Measurements from ENCODE around the gene FYN.

DNA sequence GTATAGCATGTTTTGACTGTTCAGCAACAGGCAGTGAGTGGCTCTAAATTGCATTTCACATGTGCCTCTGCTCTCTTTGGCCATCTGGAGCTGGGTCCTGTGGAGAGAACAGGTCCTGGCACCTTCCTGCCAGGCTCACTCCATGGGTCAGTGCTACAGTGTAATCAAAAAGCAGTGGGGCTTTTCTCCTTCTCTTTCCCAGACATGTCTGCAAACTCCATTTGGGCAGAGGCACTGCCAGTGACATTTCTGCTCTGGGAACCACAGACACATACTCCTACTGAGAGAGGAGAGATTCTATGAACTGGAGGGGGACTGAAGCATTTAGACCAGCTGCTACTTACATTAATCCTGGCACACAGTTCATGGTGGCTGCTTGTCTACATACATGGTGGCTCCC lies 199.3 kb downstream of the FYN start:
- TF ChIP-seq, protein P1, sequence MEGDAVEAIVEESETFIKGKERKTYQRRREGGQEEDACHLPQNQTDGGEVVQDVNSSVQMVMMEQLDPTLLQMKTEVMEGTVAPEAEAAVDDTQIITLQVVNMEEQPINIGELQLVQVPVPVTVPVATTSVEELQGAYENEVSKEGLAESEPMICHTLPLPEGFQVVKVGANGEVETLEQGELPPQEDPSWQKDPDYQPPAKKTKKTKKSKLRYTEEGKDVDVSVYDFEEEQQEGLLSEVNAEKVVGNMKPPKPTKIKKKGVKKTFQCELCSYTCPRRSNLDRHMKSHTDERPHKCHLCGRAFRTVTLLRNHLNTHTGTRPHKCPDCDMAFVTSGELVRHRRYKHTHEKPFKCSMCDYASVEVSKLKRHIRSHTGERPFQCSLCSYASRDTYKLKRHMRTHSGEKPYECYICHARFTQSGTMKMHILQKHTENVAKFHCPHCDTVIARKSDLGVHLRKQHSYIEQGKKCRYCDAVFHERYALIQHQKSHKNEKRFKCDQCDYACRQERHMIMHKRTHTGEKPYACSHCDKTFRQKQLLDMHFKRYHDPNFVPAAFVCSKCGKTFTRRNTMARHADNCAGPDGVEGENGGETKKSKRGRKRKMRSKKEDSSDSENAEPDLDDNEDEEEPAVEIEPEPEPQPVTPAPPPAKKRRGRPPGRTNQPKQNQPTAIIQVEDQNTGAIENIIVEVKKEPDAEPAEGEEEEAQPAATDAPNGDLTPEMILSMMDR (IDR thresholded peaks at IDR 0.05), result no peak
- TF ChIP-seq POLR2A (IDR thresholded peaks at IDR 0.05), result no peak
- TF ChIP-seq POLR2AphosphoS5 (IDR thresholded peaks at IDR 0.05; ENCODE audit: insufficient read depth in 1 of 2, low read depth in 1 of 2), result no peak

Data from vagina (tissue), 2 donors.